Measurements from ENCODE around the gene POLD2. TPM values are rescaled to one million over a fixed set of nuclear protein-coding genes. Genes with fewer than 3 reads are reported as not detected.
"Not testable (repeated sequence)": the region's sequence is repeated elsewhere in the genome, so short reads cannot be mapped to it uniquely, and the experiment has no call there.

The POLD2 gene
- total and polyA plus RNA-seq, 2 of the 8 experiments (the other 6 are each of a cell fraction or from before 2014, with no cell fraction given): 148 to 214 TPM

GRCh38 chr7:44126574-44126973 is 3.2 kb upstream of the POLD2 start:
- not testable (repeated sequence) for H2BK20ac ChIP-seq (ENCODE audit: low read length); H2AK5ac ChIP-seq (ENCODE audit: low read depth, low read length); FAIRE-seq; H3K27ac ChIP-seq (ENCODE audit: low read depth, low read length); H4K91ac ChIP-seq (replicated peaks; ENCODE audit: insufficient read length, low read length); H4K8ac ChIP-seq (ENCODE audit: extremely low read depth, insufficient read depth, low read length); H3K56ac ChIP-seq (replicated peaks; ENCODE audit: insufficient read length, low read depth, low read length); H3K4me3 ChIP-seq (ENCODE audit: extremely low read depth in 1 of 4, insufficient read depth in 2 of 4, low read depth in 3 of 4, low read length in 4 of 4); H3K9me3 ChIP-seq (ENCODE audit: insufficient read depth in 2 of 2, low read depth in 1 of 2, low read length in 1 of 2); H2BK12ac ChIP-seq (ENCODE audit: low read depth, low read length); H3K4me2 ChIP-seq (ENCODE audit: insufficient read depth in 1 of 2, low read depth in 2 of 2, low read length in 2 of 2); H2BK120ac ChIP-seq (replicated peaks; ENCODE audit: low read depth, low read length); H3K23me2 ChIP-seq (ENCODE audit: low read depth, low read length); H3K23ac ChIP-seq (ENCODE audit: insufficient read length); H3K36me3 ChIP-seq (ENCODE audit: control insufficient read depth in 2 of 4, insufficient read depth in 4 of 4, low read length in 3 of 4); H2BK15ac ChIP-seq (ENCODE audit: low read length); DNase-seq (ENCODE audit: low read depth in 1 of 2, low spot score in 2 of 2); H3K14ac ChIP-seq (ENCODE audit: insufficient read length); H3K79me1 ChIP-seq (ENCODE audit: low read depth, low read length); H3K4ac ChIP-seq (replicated peaks; ENCODE audit: insufficient read length, low read depth, low read length); H2BK5ac ChIP-seq (ENCODE audit: low read depth, low read length); H3K9ac ChIP-seq (replicated peaks in 1 of 4; ENCODE audit: extremely low read depth in 1 of 4, low read depth in 3 of 4, low read length in 3 of 4); H4K20me1 ChIP-seq (replicated peaks in 1 of 2; ENCODE audit: control insufficient read depth in 1 of 2, insufficient read depth in 2 of 2, low read length in 2 of 2); H2AFZ ChIP-seq (ENCODE audit: low read length); H3K18ac ChIP-seq (ENCODE audit: extremely low read depth, low read length); H4K5ac ChIP-seq (ENCODE audit: insufficient read length, low read depth, low read length)
- POLR2A ChIA-PET (ENCODE audit: partially characterized antibody): interaction anchor here (1.6 to 5.4 kb wide), 2 partner anchors 15 to 62 kb away, joined by 3 to 50 read pairs; no protein-coding TSS in a partner anchor
- CTCF ChIA-PET (ENCODE audit: partially characterized antibody): interaction anchor here (1.0 to 6.2 kb wide), 3 partner anchors 16 to 70 kb away, joined by 3 to 27 read pairs (median 5); no protein-coding TSS in a partner anchor
- 89% methylated on average over 4 of the region's 4 CpGs; no CpG with 5 or more reads in 1 of the 2 experiments for WGBS, 2 experiments (ENCODE audit: extremely low coverage in 1 of 2, insufficient coverage in 1 of 2, insufficient read length in 1 of 2, insufficient replicate concordance in 2 of 2, low coverage in 1 of 2, low lambda C conversion rate in 2 of 2, missing lambda C conversion rate in 1 of 2)
- Histone ChIP-seq H3K79me2 (ENCODE audit: control insufficient read depth in 1 of 2, insufficient read depth in 2 of 2, low read length in 2 of 2) (peaks cover 3 to 12% of the 10 kb centered on the region in 2 experiments; a peak in 3 of 4 replicates), H3K27me3 (replicated peaks in 1 of 4; ENCODE audit: control insufficient read depth in 3 of 4, extremely low read depth in 1 of 4, insufficient read depth in 3 of 4, low read length in 3 of 4) (peaks cover 0 to 11% (median 5%) of the 10 kb centered on the region in 4 experiments; a peak in 4 of 7 replicates), H3K4me1 (replicated peaks in 1 of 4; ENCODE audit: control insufficient read depth in 3 of 4, insufficient read depth in 4 of 4, low read length in 3 of 4) (peaks cover 0 to 10% (median 3%) of the 10 kb centered on the region in 4 experiments; a peak in 5 of 7 replicates)

Measured in H1 (cell line).